Ascending aorta (tissue), 2 donors: ENCODE data around the gene ERMARD. TPM values are rescaled to one million over a fixed set of nuclear protein-coding genes. Genes with fewer than 3 reads are reported as not detected.

Experiments used
- DNase-seq, 2 donors: peaks; one replicate each; pipeline ENCODE4 v3.0.0-alpha.2; 2019; ENCODE audit warnings: low spot score in 2 of 2
- H3K27ac ChIP-seq, 2 donors: fragments of 200-600 bp; sonication (generic); one replicate each; pipeline ENCODE4 v1.5.1; 2016 to 2017; ENCODE audit warnings: mild to moderate bottlenecking in 1 of 2
- H3K27me3 ChIP-seq: fragments of 200-600 bp; sonication (generic); one replicate; pipeline ENCODE4 v1.5.1; 2017
- H3K36me3 ChIP-seq, 2 donors: fragments of 200-600 bp; sonication (generic); one replicate each; pipeline ENCODE4 v1.5.1; 2016
- H3K4me1 ChIP-seq, 2 donors: fragments of 200-600 bp; sonication (generic); one replicate each; pipeline ENCODE4 v1.5.1; 2016 to 2017; ENCODE audit warnings: mild to moderate bottlenecking in 1 of 2
- H3K4me3 ChIP-seq, 2 donors: fragments of 200-600 bp; sonication (generic); one replicate each; pipeline ENCODE4 v1.5.1; 2016 to 2017; ENCODE audit warnings: mild to moderate bottlenecking in 1 of 2
- H3K9me3 ChIP-seq, 2 donors: fragments of 200-600 bp; sonication (generic); one replicate each; pipeline ENCODE4 v1.5.1; 2016
- intact Hi-C: fragments of 100-400 bp; cut with DNase I; formaldehyde crosslinking; loops from one replicate; pipeline ENCODE4 v1.15.1; 2023
- total RNA-seq: library from RNA; depleted of rRNA; stranded (reverse); fragments of >200 nt; gene quantifications from one replicate; pipeline ENCODE4 v1.1.0, GENCODE V29; 2016
- TF ChIP-seq, protein P1 (sequence below), 3 experiments: fragments of 200-600 bp in 2 of 3; fragments of 450-650 bp in 1 of 3; sonication (generic) in 2 of 3; IDR thresholded peaks; one replicate each; pipeline ENCODE4 v1.5.1; 2016 to 2019; ENCODE audit warnings: antibody characterized with exemption in 3 of 3, mild to moderate bottlenecking in 1 of 3, moderate library complexity in 1 of 3

Gene ERMARD
- total RNA-seq, 1 donor from 2014 or later: 4.0 TPM

DNA sequence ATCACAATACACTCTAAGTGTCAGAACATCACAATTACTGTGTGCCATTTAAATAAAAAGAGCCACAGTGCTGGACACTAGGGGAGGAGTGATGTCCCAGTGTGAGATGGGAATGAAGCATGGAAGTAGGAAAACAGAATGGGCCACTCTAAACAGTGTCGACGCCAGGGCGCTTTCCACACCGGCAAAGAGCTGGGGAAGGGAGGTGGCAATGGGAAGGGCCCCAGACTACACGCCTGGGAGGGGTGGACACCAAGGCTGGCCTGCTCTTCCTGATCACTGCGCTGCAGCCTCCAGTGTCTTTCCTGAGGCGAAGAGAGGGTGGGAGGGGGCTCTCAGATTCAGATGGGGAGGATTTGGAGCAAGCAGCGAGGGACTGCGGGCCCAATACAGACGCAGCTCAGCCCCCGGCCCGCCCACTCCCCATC lies 75.9 kb downstream of the ERMARD start:
- Histone ChIP-seq H3K9me3 (no peaks in the 10 kb centered on the region), H3K36me3 (no peaks in the 10 kb centered on the region), H3K27me3 (no peaks in the 10 kb centered on the region), H3K27ac (no peak overlapping the region), H3K4me1 (no peaks in the 10 kb centered on the region), H3K4me3 (no peak overlapping the region)
- TF ChIP-seq, protein P1, sequence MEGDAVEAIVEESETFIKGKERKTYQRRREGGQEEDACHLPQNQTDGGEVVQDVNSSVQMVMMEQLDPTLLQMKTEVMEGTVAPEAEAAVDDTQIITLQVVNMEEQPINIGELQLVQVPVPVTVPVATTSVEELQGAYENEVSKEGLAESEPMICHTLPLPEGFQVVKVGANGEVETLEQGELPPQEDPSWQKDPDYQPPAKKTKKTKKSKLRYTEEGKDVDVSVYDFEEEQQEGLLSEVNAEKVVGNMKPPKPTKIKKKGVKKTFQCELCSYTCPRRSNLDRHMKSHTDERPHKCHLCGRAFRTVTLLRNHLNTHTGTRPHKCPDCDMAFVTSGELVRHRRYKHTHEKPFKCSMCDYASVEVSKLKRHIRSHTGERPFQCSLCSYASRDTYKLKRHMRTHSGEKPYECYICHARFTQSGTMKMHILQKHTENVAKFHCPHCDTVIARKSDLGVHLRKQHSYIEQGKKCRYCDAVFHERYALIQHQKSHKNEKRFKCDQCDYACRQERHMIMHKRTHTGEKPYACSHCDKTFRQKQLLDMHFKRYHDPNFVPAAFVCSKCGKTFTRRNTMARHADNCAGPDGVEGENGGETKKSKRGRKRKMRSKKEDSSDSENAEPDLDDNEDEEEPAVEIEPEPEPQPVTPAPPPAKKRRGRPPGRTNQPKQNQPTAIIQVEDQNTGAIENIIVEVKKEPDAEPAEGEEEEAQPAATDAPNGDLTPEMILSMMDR (IDR thresholded peaks at IDR 0.05): no peak
- no peak for DNase-seq
- intact Hi-C loops: no loop called here

DNA sequence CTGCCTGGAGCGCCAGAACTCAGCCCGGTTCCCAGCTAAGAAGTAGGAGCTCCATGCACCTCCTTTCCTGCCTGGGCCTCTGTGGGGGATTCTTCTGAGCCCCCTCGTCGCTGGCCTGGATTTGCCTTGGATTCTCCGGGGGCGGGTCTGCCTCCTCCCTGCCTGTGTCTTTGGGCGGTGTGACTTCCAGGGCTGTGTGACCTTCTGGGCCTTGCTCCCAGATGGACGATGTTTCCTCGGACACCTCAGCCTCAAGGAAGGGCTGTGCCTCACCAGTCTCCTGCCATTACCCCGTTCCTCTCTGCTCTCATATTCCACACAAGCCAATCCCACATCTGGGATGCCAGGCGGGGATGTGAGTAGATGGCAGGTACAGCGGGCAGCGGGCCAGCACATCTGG lies 76.8 kb downstream of the ERMARD start:
- H3K27ac ChIP-seq: no peak overlapping the region
- intact Hi-C loops: no loop called here
- DNase-seq: no peak
- H3K9me3 ChIP-seq: no peaks in the 10 kb centered on the region
- H3K36me3 ChIP-seq: no peaks in the 10 kb centered on the region
- TF ChIP-seq, protein P1 (IDR thresholded peaks at IDR 0.05): no peak
- H3K4me1 ChIP-seq: no peaks in the 10 kb centered on the region
- no peak overlapping the region for H3K4me3 ChIP-seq
- no peaks in the 10 kb centered on the region for H3K27me3 ChIP-seq

DNA sequence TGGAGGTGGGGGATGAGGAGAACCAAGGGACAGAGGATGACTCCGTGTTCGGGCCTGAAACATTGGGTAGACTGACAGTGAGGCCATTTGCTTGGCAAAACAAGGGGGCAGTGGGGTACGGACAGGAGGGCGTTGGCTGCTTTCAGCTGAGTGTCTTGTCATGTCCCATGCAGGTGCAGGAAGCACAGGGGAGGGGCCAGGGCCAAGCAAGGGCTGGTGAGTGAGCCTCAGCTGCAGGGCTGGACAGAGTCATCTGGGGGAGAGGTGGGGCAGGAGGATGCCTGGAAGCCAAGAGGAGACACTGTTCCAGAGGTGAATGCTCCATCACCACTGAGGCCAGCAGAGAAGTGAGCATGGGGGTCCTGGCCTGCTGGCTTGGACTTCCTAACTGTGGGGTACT lies 78.4 kb downstream of the ERMARD start:
- intact Hi-C loops: loop anchor here (2.0 kb wide), 1 partner anchor 699 kb away; no protein-coding TSS in a partner anchor
- DNase-seq: no peak
- Histone ChIP-seq H3K4me1 (no peaks in the 10 kb centered on the region), H3K36me3 (no peaks in the 10 kb centered on the region), H3K27ac (no peak overlapping the region), H3K4me3 (no peak overlapping the region), H3K27me3 (no peaks in the 10 kb centered on the region), H3K9me3 (no peaks in the 10 kb centered on the region)
- TF ChIP-seq, protein P1 (IDR thresholded peaks at IDR 0.05): no peak

DNA sequence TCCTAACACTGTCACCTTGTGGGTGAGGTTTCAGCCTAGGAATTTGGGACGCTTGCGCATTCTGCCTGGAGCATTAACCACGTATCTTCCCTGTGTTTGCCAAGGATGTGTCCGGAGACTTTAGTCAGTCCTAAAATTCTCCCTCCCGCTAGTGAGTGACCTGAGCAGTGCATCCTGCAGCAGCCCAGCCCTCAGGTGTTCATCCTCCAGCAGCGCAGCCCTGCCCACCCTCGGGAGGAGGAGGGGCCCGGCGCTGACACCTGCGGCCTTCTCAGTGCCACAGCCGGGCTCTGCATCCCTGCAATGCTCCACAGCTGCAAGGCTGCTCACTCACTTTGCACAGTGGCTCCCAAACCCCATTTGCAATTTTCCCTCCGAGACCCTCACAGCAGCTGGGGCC lies 79.5 kb downstream of the ERMARD start:
- H3K4me3 ChIP-seq: no peak overlapping the region
- TF ChIP-seq, protein P1 (IDR thresholded peaks at IDR 0.05): no peak
- H3K27me3 ChIP-seq: no peaks in the 10 kb centered on the region
- no peaks in the 10 kb centered on the region for H3K9me3 ChIP-seq
- DNase-seq: no peak
- no peaks in the 10 kb centered on the region for H3K36me3 ChIP-seq
- H3K4me1 ChIP-seq: no peaks in the 10 kb centered on the region
- no peak overlapping the region for H3K27ac ChIP-seq
- intact Hi-C loops: loop anchor here (2.0 kb wide), 1 partner anchor 698 kb away; no protein-coding TSS in a partner anchor

Other genes with a start within 250 kb of the ERMARD start
- 92.7 TPM for gene WDR27, start 49.6 kb upstream of the ERMARD start, total RNA-seq
- 36.2 TPM for gene C6orf120, start 49.5 kb upstream of the ERMARD start, total RNA-seq
- gene PHF10, start 27.1 kb upstream of the ERMARD start, total RNA-seq: 16.6 TPM
- gene DYNLT2, start 50 bp upstream of the ERMARD start, total RNA-seq: 0.21 TPM